Suprapubic skin (tissue), 4 donors: ENCODE data around the gene MMAB.

ENCODE experiments used
- CTCF ChIP-seq, 2 donors: fragments of 200-600 bp in 1 of 2; fragments of 450-650 bp in 1 of 2; sonication (generic) in 1 of 2; IDR thresholded peaks; one replicate each; pipeline ENCODE4 v1.5.1; 2016 to 2019; ENCODE audit warnings: antibody characterized with exemption in 2 of 2, mild to moderate bottlenecking in 1 of 2, moderate library complexity in 1 of 2
- EP300 ChIP-seq: sonication (generic); formaldehyde crosslinking; IDR thresholded peaks from one replicate; pipeline ENCODE4 v1.6.1; 2017; ENCODE audit warnings: antibody characterized with exemption
- POLR2A ChIP-seq, 2 donors: fragments of 450-650 bp; IDR thresholded peaks; one replicate each; pipeline ENCODE4 v1.6.1; 2017; ENCODE audit warnings: antibody characterized with exemption in 2 of 2, mild to moderate bottlenecking in 2 of 2, moderate library complexity in 2 of 2
- POLR2AphosphoS5 ChIP-seq, 3 donors: sonication (generic); formaldehyde crosslinking; IDR thresholded peaks; one replicate each; pipeline ENCODE4 v1.6.1; 2017; ENCODE audit warnings: antibody characterized with exemption in 3 of 3

DNA sequence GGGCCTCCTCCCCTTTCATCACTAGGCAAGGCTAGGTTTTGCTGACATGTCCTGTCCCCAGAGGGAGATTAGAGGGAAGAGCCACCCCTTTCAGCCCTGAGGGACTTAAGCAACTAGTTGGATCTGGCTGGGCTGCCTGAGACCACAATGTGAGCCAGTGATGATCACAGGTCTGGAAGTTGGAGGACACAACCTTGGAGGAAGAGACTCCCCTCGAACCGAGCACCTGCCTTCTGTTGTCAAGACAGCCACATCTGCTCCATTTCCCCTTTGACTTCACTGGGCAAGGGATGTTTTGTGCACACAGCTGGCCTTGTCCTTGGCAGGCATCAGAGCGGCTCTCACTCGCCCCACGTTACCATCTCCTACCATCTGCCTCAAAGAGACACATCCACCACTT is 31.7 kb upstream of the MMAB start:
- TF ChIP-seq CTCF (IDR thresholded peaks at IDR 0.05) (no peak), EP300 (no peak), POLR2A (IDR thresholded peaks at IDR 0.05) (no peak), POLR2AphosphoS5 (IDR thresholded peaks at IDR 0.05) (no peak)
